Measurements from ENCODE around the gene LACRT. TPM values are rescaled to one million over a fixed set of nuclear protein-coding genes. Genes with fewer than 3 reads are reported as not detected.

Gene LACRT
- total and polyA plus RNA-seq, 3 experiments from 2014 or later: not detected

DNA sequence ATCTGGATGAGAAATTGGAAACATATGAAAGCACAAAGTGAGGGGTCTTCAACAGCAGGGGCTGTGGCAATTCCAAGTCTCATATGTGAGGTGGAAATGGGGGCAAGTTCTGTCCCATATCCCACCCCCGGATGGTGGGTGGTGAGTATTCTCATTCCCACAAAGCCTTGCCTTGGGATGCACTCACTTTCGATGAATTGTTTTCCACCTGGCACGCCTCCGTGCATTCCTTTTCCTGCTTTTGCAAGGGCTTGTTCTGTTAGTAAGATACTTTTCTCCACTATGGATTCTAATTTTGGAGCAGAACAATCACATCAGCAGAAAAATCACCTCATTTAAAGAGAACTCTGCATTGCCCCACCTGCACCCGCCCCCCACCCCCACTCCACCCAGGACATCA is 3.1 kb downstream of the LACRT start:
- DNase-seq: no peak
- peaks cover 36 to 68% of the 10 kb centered on the region in 2 donors for H3K27me3 Mint-ChIP-seq
- H3K27ac ChIP-seq (ENCODE audit: low read depth, low read length): no peak overlapping the region
- no peak overlapping the region for H3K27ac Mint-ChIP-seq
- no peaks in the 10 kb centered on the region for H3K4me1 ChIP-seq (ENCODE audit: insufficient read depth, low read length)
- peaks cover 5 to 13% (median 9%) of the 10 kb centered on the region in 5 donors for H3K9me3 Mint-ChIP-seq
- H3K4me3 ChIP-seq (ENCODE audit: low read length): no peak overlapping the region
- POLR2A ChIA-PET: no interaction called here
- no peaks in the 10 kb centered on the region for H3K36me3 ChIP-seq (ENCODE audit: insufficient read depth, low read length)
- CTCF ChIA-PET: interaction anchor here (0.9 kb wide), 1 partner anchor 17 kb away, joined by 3 read pairs; no protein-coding TSS in a partner anchor
- H3K36me3 Mint-ChIP-seq: peaks cover 0 to 14% (median 0%) of the 10 kb centered on the region in 3 donors
- H3K27me3 ChIP-seq (ENCODE audit: insufficient read depth, low read length, poor library complexity, severe bottlenecking): no peaks in the 10 kb centered on the region
- no peaks in the 10 kb centered on the region for H3K4me1 Mint-ChIP-seq
- H3K9me3 ChIP-seq (ENCODE audit: low read length): no peaks in the 10 kb centered on the region
- H3K4me3 Mint-ChIP-seq: no peak overlapping the region

DNA sequence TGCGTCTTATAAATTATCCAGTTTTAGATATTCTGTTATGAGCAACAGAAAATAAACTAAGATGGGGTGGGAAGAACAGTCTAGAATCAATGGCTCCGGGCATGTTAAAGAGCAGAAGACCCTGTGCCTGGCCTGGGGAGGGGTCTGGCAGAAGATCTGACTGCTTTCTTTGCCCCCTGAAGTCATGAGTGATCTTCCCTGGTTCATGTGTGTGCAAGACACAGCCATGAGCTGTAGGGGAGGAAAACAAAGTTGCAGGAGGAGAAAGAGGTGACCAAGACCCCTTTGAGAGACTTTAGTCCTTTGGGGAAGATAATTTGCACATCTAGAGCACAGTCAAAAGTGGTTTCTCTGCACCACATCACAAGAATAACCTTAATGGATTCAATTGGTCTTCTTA is 4.8 kb downstream of the LACRT start:
- no peaks in the 10 kb centered on the region for H3K27me3 ChIP-seq (ENCODE audit: insufficient read depth, low read length, poor library complexity, severe bottlenecking)
- H3K36me3 Mint-ChIP-seq: peaks cover 0 to 14% (median 0%) of the 10 kb centered on the region in 3 donors
- no peaks in the 10 kb centered on the region for H3K9me3 ChIP-seq (ENCODE audit: low read length)
- no peak overlapping the region for H3K27ac ChIP-seq (ENCODE audit: low read depth, low read length)
- peaks cover 44 to 77% of the 10 kb centered on the region in 2 donors for H3K27me3 Mint-ChIP-seq
- no peaks in the 10 kb centered on the region for H3K4me1 Mint-ChIP-seq
- ChIA-PET POLR2A (no interaction called here), CTCF (interaction anchor here (1.7 kb wide), 1 partner anchor 50 kb away, joined by 3 read pairs; no protein-coding TSS in a partner anchor)
- H3K4me3 Mint-ChIP-seq: no peak overlapping the region
- H3K4me3 ChIP-seq (ENCODE audit: low read length): no peak overlapping the region
- H3K9me3 Mint-ChIP-seq: peaks cover 5 to 13% (median 10%) of the 10 kb centered on the region in 5 donors
- H3K4me1 ChIP-seq (ENCODE audit: insufficient read depth, low read length): no peaks in the 10 kb centered on the region
- no peak for DNase-seq
- H3K36me3 ChIP-seq (ENCODE audit: insufficient read depth, low read length): no peaks in the 10 kb centered on the region
- no peak overlapping the region for H3K27ac Mint-ChIP-seq

DNA sequence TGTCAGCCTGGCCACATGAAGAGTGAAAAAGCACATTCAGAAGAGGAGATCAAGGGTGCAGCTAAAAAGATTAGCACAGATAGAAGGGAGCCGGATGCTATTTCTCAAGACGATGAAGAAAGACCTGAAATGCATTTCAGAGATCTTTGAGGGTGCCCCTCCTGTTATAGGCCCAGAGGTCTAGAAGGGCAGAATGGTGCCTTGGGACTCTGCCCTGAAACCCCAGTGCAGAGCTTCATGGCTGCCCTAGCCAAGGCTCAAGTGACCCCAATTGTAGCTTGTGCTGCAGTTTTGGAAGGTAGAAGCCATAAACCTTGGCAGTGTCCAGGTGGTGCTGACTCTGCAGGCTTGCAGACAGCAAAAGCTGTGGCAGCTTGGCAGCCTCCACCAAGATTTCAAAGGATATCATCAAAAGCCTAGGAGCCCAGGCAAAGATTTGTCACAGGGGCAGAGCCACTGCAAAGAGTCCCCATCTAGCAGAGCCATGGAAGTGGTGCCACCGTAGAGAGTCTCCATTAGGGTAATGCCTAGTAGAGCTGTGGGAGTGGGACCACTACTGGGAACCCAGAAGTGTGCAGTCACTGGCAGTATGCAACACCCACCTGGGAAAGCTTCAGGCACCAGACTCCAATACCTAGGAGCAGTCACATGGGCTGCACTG is 6.4 kb downstream of the LACRT start:
- H3K27me3 ChIP-seq (ENCODE audit: insufficient read depth, low read length, poor library complexity, severe bottlenecking): peaks cover 6% of the 10 kb centered on the region
- DNase-seq: no peak
- Mint-ChIP-seq H3K4me3 (no peak overlapping the region), H3K9me3 (peaks cover 5 to 13% (median 10%) of the 10 kb centered on the region in 5 donors), H3K27ac (no peak overlapping the region), H3K36me3 (peaks cover 0 to 14% (median 0%) of the 10 kb centered on the region in 3 donors), H3K4me1 (no peaks in the 10 kb centered on the region), H3K27me3 (peaks cover 46 to 79% of the 10 kb centered on the region in 2 donors)
- ChIA-PET POLR2A (no interaction called here), CTCF (interaction anchor here (1.7 kb wide), 1 partner anchor 49 kb away, joined by 3 read pairs; no protein-coding TSS in a partner anchor)
- H3K27ac ChIP-seq (ENCODE audit: low read depth, low read length): no peak overlapping the region
- H3K36me3 ChIP-seq (ENCODE audit: insufficient read depth, low read length): no peaks in the 10 kb centered on the region
- no peaks in the 10 kb centered on the region for H3K4me1 ChIP-seq (ENCODE audit: insufficient read depth, low read length)
- H3K4me3 ChIP-seq (ENCODE audit: low read length): no peak overlapping the region
- H3K9me3 ChIP-seq (ENCODE audit: low read length): no peaks in the 10 kb centered on the region

DNA sequence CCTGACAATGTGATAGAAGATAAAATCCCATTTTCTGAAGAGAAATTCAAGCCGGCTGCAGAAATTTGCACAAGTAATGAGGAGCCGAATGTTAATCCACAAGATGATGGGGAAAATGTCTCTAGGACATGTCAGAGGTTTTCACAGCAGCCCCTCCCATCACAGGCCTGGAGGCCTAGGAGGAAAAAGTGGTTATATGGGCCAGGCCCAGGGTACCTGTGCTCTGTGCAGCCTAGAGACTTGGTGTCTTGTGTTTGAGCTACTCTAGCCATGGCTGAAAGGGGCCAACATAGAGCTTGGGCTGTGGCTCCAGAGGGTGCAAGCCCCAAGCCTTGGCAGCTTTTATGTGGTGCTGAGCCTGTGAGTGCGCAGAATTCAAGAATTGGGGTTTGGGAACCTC is 7.4 kb downstream of the LACRT start:
- ChIA-PET CTCF (no interaction called here), POLR2A (no interaction called here)
- H3K36me3 Mint-ChIP-seq: peaks cover 0 to 14% (median 0%) of the 10 kb centered on the region in 3 donors
- no peaks in the 10 kb centered on the region for H3K9me3 ChIP-seq (ENCODE audit: low read length)
- no peaks in the 10 kb centered on the region for H3K4me1 ChIP-seq (ENCODE audit: insufficient read depth, low read length)
- no peaks in the 10 kb centered on the region for H3K36me3 ChIP-seq (ENCODE audit: insufficient read depth, low read length)
- no peaks in the 10 kb centered on the region for H3K4me1 Mint-ChIP-seq
- peaks cover 6% of the 10 kb centered on the region for H3K27me3 ChIP-seq (ENCODE audit: insufficient read depth, low read length, poor library complexity, severe bottlenecking)
- no peak overlapping the region for H3K27ac ChIP-seq (ENCODE audit: low read depth, low read length)
- DNase-seq: no peak
- H3K9me3 Mint-ChIP-seq: peaks cover 5 to 13% (median 10%) of the 10 kb centered on the region in 5 donors
- peaks cover 46 to 77% of the 10 kb centered on the region in 2 donors for H3K27me3 Mint-ChIP-seq
- no peak overlapping the region for H3K4me3 Mint-ChIP-seq
- H3K27ac Mint-ChIP-seq: no peak overlapping the region
- H3K4me3 ChIP-seq (ENCODE audit: low read length): no peak overlapping the region

DNA sequence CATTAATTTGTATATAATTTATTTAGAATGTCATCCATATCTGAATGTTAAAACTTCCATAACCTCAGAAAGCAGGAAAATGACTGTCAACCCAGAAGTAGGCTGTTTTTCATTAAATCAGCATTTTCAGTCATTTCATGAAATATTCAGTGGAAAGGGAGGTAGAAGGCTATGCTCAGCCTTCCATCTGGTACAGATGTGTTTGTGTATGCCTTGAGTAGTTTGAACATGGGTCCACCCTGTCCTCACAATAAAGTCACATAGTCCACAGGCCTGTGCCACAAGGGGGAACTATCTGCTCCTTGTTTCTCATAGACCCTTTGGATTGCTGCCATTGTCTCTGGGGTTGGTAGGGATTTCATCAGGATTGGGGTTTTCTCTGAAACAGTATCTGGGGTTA is 9.1 kb downstream of the LACRT start:
- peaks cover 44 to 79% of the 10 kb centered on the region in 2 donors for H3K27me3 Mint-ChIP-seq
- peaks cover 5 to 13% (median 10%) of the 10 kb centered on the region in 5 donors for H3K9me3 Mint-ChIP-seq

DNA sequence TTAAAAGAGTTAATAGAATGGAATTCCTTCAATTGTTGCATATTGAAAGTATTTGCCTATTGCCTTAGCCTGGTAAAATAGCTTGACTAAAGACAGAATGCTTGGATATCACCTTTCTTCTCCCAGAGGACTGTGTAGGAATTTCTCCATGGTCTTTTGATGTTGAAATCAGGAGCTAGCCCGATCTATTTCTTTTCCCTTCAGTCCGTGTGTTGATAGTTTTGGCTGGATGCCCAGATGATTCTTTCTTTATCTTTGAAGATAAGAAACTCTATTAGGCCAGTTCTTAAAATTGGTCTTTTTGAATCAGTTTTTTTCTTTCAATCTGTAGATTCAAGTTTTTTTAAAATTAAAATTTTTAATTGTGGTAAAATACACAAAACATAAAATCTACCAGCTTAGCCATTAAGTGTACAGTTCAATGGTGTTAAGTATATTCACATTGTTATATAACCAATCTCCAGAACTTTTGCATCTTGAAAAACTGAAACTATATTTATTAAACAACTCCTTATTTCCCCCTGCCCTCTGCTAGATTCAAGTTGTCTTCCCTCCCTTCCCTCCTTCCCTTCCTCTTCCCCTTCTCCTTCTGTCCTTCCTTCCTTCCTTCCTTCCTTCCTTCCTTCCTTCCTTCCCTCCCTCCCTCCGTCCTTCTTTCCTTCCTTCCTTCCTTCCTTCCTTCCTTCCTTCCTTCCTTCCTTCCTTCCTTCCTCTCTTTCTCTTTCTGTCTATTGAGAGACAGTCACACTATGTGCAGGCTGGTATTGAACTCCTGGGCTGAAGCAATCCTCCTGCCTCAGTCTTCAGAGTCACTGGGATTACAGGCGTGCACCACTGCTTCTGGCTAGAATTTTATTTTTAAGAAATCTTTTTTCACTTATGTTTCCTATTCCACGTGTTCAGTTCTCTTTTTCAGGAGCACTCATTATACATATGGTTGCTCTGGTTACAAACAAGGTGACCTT is 10.1 kb downstream of the LACRT start:
- H3K36me3 ChIP-seq (ENCODE audit: insufficient read depth, low read length): no peaks in the 10 kb centered on the region
- H3K27me3 ChIP-seq (ENCODE audit: insufficient read depth, low read length, poor library complexity, severe bottlenecking): peaks cover 6% of the 10 kb centered on the region
- no peaks in the 10 kb centered on the region for H3K4me1 ChIP-seq (ENCODE audit: insufficient read depth, low read length)
- no peaks in the 10 kb centered on the region for H3K9me3 ChIP-seq (ENCODE audit: low read length)
- H3K4me3 ChIP-seq (ENCODE audit: low read length): no peak overlapping the region
- POLR2A ChIA-PET: no interaction called here
- CTCF ChIA-PET: no interaction called here
- no peak for DNase-seq
- no peak overlapping the region for H3K27ac ChIP-seq (ENCODE audit: low read depth, low read length)
- peaks cover 0 to 11% (median 0%) of the 10 kb centered on the region in 3 donors for H3K36me3 Mint-ChIP-seq
- no peaks in the 10 kb centered on the region for H3K4me1 Mint-ChIP-seq
- no peak overlapping the region for H3K27ac Mint-ChIP-seq
- H3K27me3 Mint-ChIP-seq: peaks cover 39 to 70% of the 10 kb centered on the region in 2 donors
- H3K9me3 Mint-ChIP-seq: peaks cover 5 to 13% (median 10%) of the 10 kb centered on the region in 5 donors
- no peak overlapping the region for H3K4me3 Mint-ChIP-seq

More for the DNA sequence above, 9.1 kb downstream of the LACRT start:
- no peaks in the 10 kb centered on the region for H3K36me3 ChIP-seq (ENCODE audit: insufficient read depth, low read length)
- Mint-ChIP-seq H3K36me3 (peaks cover 0 to 14% (median 0%) of the 10 kb centered on the region in 3 donors), H3K4me1 (no peaks in the 10 kb centered on the region), H3K27ac (no peak overlapping the region), H3K4me3 (no peak overlapping the region)
- DNase-seq: no peak
- CTCF ChIA-PET: no interaction called here
- POLR2A ChIA-PET: no interaction called here
- H3K27me3 ChIP-seq (ENCODE audit: insufficient read depth, low read length, poor library complexity, severe bottlenecking): peaks cover 6% of the 10 kb centered on the region
- H3K27ac ChIP-seq (ENCODE audit: low read depth, low read length): no peak overlapping the region
- H3K4me1 ChIP-seq (ENCODE audit: insufficient read depth, low read length): no peaks in the 10 kb centered on the region
- H3K9me3 ChIP-seq (ENCODE audit: low read length): no peaks in the 10 kb centered on the region
- H3K4me3 ChIP-seq (ENCODE audit: low read length): no peak overlapping the region

DNA sequence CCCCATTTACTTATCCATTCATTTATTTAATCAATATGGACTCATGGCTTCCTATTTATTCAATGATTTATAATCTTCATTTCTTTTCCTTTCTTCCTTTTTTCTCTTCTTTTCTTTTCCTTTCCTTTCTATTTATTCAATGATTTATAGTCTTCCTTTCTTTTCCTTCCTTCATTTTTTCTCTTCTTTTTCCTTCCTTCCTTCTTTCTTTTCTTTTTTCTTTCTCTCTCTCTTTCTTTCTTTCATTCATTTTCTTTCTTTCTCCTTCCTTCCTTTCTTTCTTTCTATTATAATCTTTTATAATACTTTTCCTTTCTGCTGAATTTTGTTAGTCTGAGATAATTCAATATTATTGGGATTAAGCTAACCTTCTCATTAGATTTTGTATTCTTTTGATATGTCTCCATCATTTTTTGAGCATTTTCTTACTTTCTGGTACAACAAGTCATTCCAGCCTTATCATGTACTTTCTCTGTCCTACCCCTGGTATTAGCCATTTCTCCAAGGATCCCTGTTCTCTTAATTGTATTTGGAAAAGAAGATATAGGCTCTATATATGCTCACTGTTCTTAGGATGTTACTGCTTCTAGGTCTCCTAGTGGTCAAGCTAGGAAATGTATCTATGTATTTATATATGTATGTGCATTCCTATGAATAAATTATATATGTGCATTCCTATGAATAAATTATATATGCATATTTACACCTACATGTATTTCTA is 12.1 kb downstream of the LACRT start:
- Histone ChIP-seq H3K4me3 (ENCODE audit: low read length) (no peak overlapping the region), H3K27ac (ENCODE audit: low read depth, low read length) (no peak overlapping the region), H3K36me3 (ENCODE audit: insufficient read depth, low read length) (no peaks in the 10 kb centered on the region), H3K4me1 (ENCODE audit: insufficient read depth, low read length) (no peaks in the 10 kb centered on the region), H3K9me3 (ENCODE audit: low read length) (no peaks in the 10 kb centered on the region), H3K27me3 (ENCODE audit: insufficient read depth, low read length, poor library complexity, severe bottlenecking) (peaks cover 6% of the 10 kb centered on the region)
- H3K36me3 Mint-ChIP-seq: peaks cover 0 to 2% (median 0%) of the 10 kb centered on the region in 3 donors
- H3K4me1 Mint-ChIP-seq: no peaks in the 10 kb centered on the region
- DNase-seq: no peak
- CTCF ChIA-PET: interaction anchor here (0.8 kb wide), 1 partner anchor 26 kb away, joined by 3 read pairs; no protein-coding TSS in a partner anchor
- H3K4me3 Mint-ChIP-seq: no peak overlapping the region
- no peak overlapping the region for H3K27ac Mint-ChIP-seq
- POLR2A ChIA-PET: interaction anchor here (0.5 kb wide), 1 partner anchor 17 kb away, joined by 8 read pairs; no protein-coding TSS in a partner anchor
- peaks cover under 1 to 9% (median 6%) of the 10 kb centered on the region in 5 donors for H3K9me3 Mint-ChIP-seq
- peaks cover 26 to 62% of the 10 kb centered on the region in 2 donors for H3K27me3 Mint-ChIP-seq

Data from CD8-positive, alpha-beta memory T cell (primary cell).